Posterior vena cava (tissue), 2 donors: ENCODE measurements around the gene DPP6. TPM values are rescaled to one million over a fixed set of nuclear protein-coding genes. Genes with fewer than 3 reads are reported as not detected.

Experiments
- DNase-seq: peaks from one replicate; pipeline ENCODE4 v3.0.0-alpha.2; 2020; ENCODE audit warnings: low spot score
- intact Hi-C, 2 donors: fragments of 100-400 bp; cut with DNase I; formaldehyde crosslinking; loops; one replicate each; pipeline versions ENCODE4 v1.14.1 to v1.14.2; 2022 to 2023
- total RNA-seq, 2 donors: library from RNA; stranded (reverse); fragmentation: NEBNext Ultra II Directional; extraction: Animal tissue kit (Norgen Biotek cat#: 25700); gene quantifications; one replicate each; pipeline ENCODE4 v1.2.1, GENCODE V29; 2021
- donor health status: DM: yes; HTN: yes; CAD: no.
- donor health status: DM: yes; HTN: yes; CAD: no.

Gene DPP6
- total RNA-seq, 2 donors from 2014 or later, result 0.10 to 1.2 TPM

- intact Hi-C loops, result no loop called here
Measured at GRCh38 chr7:154200241-154200640, 148.0 kb downstream of the DPP6 start.

DNA sequence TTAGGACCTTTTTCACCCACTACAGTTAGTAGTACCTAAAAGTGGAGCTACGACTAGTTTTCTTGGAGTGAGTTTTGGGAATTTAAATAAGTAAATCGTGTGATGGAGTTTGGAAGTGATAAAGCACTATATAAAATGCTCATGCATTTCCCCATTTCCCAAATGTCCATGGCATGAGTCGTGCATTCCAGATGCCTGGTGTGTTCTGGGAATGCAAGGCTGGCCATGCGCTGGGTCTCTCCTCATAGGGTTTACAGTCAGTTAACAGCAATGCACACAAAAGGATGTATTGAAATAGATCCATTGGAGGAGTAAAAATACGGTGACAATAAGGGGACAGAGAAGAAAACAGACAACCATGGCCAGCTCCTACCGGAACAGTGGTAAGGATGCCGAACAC lies 149.8 kb downstream of the DPP6 start:
- intact Hi-C loops, result no loop called here
- DNase-seq, result no peak

More at GRCh38 chr7:154200241-154200640, 148.0 kb downstream of the DPP6 start:
- no peak for DNase-seq

- intact Hi-C loops, result no loop called here
- no peak for DNase-seq
Measured at GRCh38 chr7:154204046-154204445, 151.8 kb downstream of the DPP6 start.

- no peak for DNase-seq
- intact Hi-C loops, result no loop called here
Measured at GRCh38 chr7:154212861-154213260, 160.7 kb downstream of the DPP6 start.

- DNase-seq, result no peak
- intact Hi-C loops, result no loop called here
Measured at GRCh38 chr7:154217688-154218340, 165.6 kb downstream of the DPP6 start.

- intact Hi-C loops, result no loop called here
- DNase-seq, result no peak
Measured at GRCh38 chr7:154231732-154232131, 179.5 kb downstream of the DPP6 start.

- intact Hi-C loops, result no loop called here
- no peak for DNase-seq
Measured at GRCh38 chr7:154232700-154233099, 180.5 kb downstream of the DPP6 start.

- DNase-seq, result no peak
- intact Hi-C loops, result no loop called here
Measured at GRCh38 chr7:154241988-154242387, 189.8 kb downstream of the DPP6 start.

DNA sequence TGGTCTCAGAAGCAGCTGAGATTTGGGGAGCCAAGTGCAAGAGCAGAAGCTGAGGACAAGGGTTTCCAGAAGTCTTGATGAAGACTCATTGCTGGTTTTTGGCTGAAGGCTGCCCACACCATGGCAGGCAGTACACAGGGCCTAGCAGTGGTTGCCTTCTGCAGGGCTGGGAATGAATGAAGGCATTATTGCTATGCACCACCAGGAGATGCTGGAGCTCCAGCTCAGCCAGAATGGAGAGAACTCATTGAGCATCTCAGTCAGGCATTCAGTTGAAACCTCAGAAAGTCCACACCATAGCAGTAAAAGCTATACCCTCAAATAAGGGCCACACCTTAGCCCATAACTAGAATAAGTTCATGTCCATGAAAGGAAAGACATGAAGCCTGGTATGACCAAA lies 190.5 kb downstream of the DPP6 start:
- intact Hi-C loops, result no loop called here
- no peak for DNase-seq

DNA sequence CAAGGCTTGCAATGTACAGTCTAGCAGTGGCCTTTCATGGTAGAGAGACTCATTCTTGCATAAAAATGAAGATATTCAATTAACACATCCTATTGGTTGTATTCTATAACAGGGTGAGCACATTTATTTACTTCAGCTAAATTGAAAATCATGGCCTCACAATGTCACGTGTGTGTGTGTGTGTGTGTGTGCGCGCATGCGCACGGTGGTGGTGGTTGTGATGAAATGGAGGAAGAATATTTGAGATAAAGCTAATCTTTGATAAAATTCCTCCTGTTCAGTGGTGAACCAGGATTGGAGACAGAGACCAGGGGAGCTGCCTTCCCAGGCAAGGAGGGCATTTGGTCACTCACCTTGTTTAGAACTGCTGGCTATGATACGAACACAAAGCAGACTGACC lies 199.8 kb downstream of the DPP6 start:
- no peak for DNase-seq
- intact Hi-C loops, result no loop called here

DNA sequence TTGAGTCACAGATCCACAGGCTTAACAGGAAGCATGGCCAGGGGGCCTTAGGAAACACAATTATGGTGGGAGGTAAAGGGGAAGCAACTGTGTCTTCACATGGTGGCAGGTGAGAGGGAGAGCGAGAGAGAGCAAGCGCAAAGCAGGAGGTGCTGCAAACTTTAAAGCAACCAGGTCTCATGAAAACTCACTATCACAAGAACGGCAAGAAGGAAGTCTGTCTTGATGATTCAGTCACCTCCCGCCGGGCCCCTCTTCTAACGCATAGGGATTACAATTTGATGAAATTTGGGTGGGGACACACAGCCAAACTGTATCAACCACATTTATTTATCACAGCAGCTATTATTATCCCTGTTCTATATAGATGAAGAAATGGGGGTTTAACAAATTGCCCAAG lies 201.6 kb downstream of the DPP6 start:
- intact Hi-C loops, result no loop called here

GRCh38 chr7:154255324-154255723 lies 203.1 kb downstream of the DPP6 start:
- intact Hi-C loops, result no loop called here
- DNase-seq, result no peak

More for the DNA sequence above, 201.6 kb downstream of the DPP6 start:
- DNase-seq, result no peak

GRCh38 chr7:154256150-154256549 lies 204.0 kb downstream of the DPP6 start:
- no peak for DNase-seq

GRCh38 chr7:154259396-154259795 lies 207.2 kb downstream of the DPP6 start:
- intact Hi-C loops, result no loop called here
- DNase-seq, result no peak

More at GRCh38 chr7:154256150-154256549, 204.0 kb downstream of the DPP6 start:
- intact Hi-C loops, result no loop called here

DNA sequence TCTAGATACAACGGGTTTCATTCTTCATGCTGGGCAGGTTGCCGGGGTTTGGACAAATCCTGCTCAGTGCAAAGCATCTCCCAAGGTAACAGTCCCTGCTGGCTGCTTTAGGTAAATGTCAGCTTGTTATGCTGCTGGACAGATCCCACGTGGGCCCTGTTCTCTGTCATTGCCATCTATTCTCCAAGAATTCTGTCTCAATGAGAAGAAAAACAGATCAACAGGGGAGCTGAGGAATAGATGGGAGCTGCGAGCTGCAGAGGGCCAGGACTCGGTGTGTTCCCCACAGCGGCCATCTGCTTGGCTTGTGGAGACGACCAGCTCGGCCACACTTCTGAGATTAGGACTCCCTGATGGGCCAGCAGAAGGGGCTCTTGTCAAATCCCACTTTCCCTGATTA lies 235.2 kb downstream of the DPP6 start:
- intact Hi-C loops, result no loop called here
- DNase-seq, result no peak

DNA sequence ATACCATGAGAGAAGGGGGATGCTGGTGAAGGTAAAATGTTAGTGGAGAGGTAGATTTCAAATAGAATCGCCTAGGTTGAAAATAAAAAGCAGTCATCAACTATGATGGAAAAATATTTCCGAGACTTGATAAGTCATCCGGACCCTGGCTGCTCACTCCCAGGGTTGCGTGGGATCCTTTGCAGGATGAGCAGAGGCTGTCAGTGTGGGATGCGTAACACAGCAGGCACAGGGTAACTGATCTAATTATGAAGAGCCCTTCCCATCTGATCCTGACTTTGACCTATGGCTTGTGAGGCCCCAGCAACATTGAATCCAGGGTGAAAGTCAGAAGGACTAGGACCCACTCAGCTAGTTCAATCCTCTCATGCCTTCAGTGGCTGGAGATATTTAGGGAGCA lies 236.9 kb downstream of the DPP6 start:
- DNase-seq, result no peak
- intact Hi-C loops, result no loop called here

GRCh38 chr7:154296443-154296842 lies 244.2 kb downstream of the DPP6 start:
- intact Hi-C loops, result no loop called here
- DNase-seq, result no peak

- intact Hi-C loops, result no loop called here
- no peak for DNase-seq
Measured at GRCh38 chr7:154299736-154300135, 247.5 kb downstream of the DPP6 start.

DNA sequence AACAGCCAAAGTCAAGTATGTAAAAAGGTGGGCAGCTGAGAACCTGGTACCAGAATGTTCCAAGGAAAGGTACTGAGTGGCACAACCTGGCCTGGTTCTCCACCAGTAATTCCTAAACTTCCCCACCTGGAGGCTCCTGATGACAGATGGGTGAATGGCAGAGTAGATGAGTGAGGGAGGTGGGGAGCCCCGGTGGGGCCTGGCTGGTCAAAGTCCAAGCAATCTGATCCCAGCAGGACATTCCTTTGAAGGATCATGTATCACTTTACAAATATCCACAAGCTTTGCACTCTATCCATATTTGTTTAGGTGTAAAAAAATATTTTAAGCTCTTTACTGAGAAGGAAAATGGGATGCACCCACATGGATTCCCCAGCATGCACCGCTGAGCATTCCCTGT lies 250.2 kb downstream of the DPP6 start:
- intact Hi-C loops, result no loop called here
- DNase-seq, result no peak

DNA sequence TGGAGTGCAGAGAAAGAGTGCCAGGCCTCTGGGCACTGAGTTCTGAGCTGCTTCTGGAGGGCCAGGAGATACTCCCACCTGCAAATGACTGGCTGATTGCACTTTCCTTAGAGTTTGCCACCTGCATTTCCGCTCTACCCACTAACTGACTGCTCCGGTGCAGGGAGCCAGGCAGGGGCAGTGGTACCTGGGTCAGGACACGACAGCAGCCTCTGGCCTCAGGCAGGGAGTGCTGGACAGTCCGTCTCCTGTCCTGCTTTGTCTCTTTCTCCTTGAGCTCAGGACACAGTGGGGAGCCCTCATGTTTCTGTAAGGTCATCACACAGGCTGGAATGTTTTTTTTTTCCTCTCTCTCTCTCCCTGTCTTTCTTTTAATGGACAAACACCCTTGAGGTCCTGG lies 252.0 kb downstream of the DPP6 start:
- DNase-seq, result no peak
- intact Hi-C loops, result no loop called here

- DNase-seq, result no peak
- intact Hi-C loops, result no loop called here
Measured at GRCh38 chr7:154304740-154305700, 252.8 kb downstream of the DPP6 start.
